ENCODE data around the gene NET1.

Gene NET1

GRCh38 chr10:5504146-5505072 is 92.1 kb downstream of the NET1 start:
- H3K27ac Mint-ChIP-seq: no peak overlapping the region
- no peaks in the 10 kb centered on the region for H3K36me3 Mint-ChIP-seq
- H3K9me3 Mint-ChIP-seq: no peaks in the 10 kb centered on the region
- H3K27me3 Mint-ChIP-seq: no peaks in the 10 kb centered on the region
- no peak overlapping the region for H3K4me3 Mint-ChIP-seq
- H3K4me1 Mint-ChIP-seq: no peaks in the 10 kb centered on the region

- Mint-ChIP-seq H3K4me1 (no peaks in the 10 kb centered on the region), H3K27ac (no peak overlapping the region), H3K36me3 (no peaks in the 10 kb centered on the region), H3K27me3 (no peaks in the 10 kb centered on the region), H3K4me3 (no peak overlapping the region), H3K9me3 (no peaks in the 10 kb centered on the region)
Observed at GRCh38 chr10:5506246-5506645, 93.9 kb downstream of the NET1 start.

- no peaks in the 10 kb centered on the region for H3K9me3 Mint-ChIP-seq
- H3K4me1 Mint-ChIP-seq: no peaks in the 10 kb centered on the region
- H3K4me3 Mint-ChIP-seq: no peak overlapping the region
- no peaks in the 10 kb centered on the region for H3K27me3 Mint-ChIP-seq
- no peaks in the 10 kb centered on the region for H3K36me3 Mint-ChIP-seq
- no peak overlapping the region for H3K27ac Mint-ChIP-seq
Observed at GRCh38 chr10:5506751-5507648, 94.6 kb downstream of the NET1 start.

- H3K36me3 Mint-ChIP-seq: no peaks in the 10 kb centered on the region
- no peaks in the 10 kb centered on the region for H3K4me1 Mint-ChIP-seq
- H3K27ac Mint-ChIP-seq: no peak overlapping the region
- H3K4me3 Mint-ChIP-seq: no peak overlapping the region
- no peaks in the 10 kb centered on the region for H3K27me3 Mint-ChIP-seq
- no peaks in the 10 kb centered on the region for H3K9me3 Mint-ChIP-seq
Observed at GRCh38 chr10:5507649-5508131, 95.3 kb downstream of the NET1 start.

- Mint-ChIP-seq H3K9me3 (no peaks in the 10 kb centered on the region), H3K27ac (no peak overlapping the region), H3K4me3 (no peak overlapping the region), H3K4me1 (peaks cover 5% of the 10 kb centered on the region), H3K36me3 (no peaks in the 10 kb centered on the region), H3K27me3 (no peaks in the 10 kb centered on the region)
Observed at GRCh38 chr10:5508161-5508604, 95.8 kb downstream of the NET1 start.
